ENCODE data around the gene FAM210A. TPM values are rescaled to one million over a fixed set of nuclear protein-coding genes. Genes with fewer than 3 reads are reported as not detected.

FAM210A gene
- total RNA-seq, 1 experiment from 2014 or later, result 17.1 TPM

DNA sequence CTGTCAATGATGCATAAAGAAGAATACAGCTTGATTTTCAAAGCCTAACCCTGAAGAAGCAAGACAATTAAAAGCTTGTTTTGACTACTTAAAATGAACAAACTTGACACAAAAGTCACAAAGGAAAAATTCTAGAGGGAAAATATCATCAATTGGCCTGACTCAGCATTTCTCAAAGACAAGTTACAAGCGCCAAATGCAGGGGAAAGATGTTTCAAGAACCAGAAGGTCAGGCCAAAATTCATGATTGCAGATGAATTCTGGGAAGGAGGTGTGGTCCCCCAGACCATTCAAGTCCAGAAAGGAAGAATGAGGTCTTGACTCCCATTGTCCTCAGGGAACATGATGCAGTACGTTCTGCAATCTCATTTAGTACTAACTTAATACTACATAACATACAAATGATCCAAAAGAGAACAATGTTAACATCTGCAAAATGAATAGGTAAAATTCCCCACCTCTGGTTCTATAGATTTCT is 64.5 kb downstream of the FAM210A start:
- no peak overlapping the region for H3K27ac Mint-ChIP-seq (ENCODE audit: unreplicated experiment)
- no peaks in the 10 kb centered on the region for H3K4me1 Mint-ChIP-seq (ENCODE audit: low read depth, unreplicated experiment)
- TF ChIP-seq, protein P1, sequence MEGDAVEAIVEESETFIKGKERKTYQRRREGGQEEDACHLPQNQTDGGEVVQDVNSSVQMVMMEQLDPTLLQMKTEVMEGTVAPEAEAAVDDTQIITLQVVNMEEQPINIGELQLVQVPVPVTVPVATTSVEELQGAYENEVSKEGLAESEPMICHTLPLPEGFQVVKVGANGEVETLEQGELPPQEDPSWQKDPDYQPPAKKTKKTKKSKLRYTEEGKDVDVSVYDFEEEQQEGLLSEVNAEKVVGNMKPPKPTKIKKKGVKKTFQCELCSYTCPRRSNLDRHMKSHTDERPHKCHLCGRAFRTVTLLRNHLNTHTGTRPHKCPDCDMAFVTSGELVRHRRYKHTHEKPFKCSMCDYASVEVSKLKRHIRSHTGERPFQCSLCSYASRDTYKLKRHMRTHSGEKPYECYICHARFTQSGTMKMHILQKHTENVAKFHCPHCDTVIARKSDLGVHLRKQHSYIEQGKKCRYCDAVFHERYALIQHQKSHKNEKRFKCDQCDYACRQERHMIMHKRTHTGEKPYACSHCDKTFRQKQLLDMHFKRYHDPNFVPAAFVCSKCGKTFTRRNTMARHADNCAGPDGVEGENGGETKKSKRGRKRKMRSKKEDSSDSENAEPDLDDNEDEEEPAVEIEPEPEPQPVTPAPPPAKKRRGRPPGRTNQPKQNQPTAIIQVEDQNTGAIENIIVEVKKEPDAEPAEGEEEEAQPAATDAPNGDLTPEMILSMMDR (IDR thresholded peaks at IDR 0.05; ENCODE audit: insufficient read depth in 1 of 2, low read depth in 1 of 2, low read length in 1 of 2, severe bottlenecking in 1 of 2, unreplicated experiment in 1 of 2), result no peak
- Histone ChIP-seq H3K4me1 (no peaks in the 10 kb centered on the region), H3K27me3 (replicated peaks; ENCODE audit: control insufficient read depth, insufficient read depth, low read length) (no peaks in the 10 kb centered on the region), H3K9me3 (no peaks in the 10 kb centered on the region), H3K36me3 (ENCODE audit: control insufficient read depth, insufficient read depth, low read length) (no peaks in the 10 kb centered on the region), H3K4me3 (ENCODE audit: low read depth, low read length) (no peak overlapping the region)
- BruUV-seq (replicated peaks), result no TSS peak
- H3K36me3 Mint-ChIP-seq (ENCODE audit: insufficient read depth, unreplicated experiment), result no peaks in the 10 kb centered on the region
- H3K27me3 Mint-ChIP-seq (ENCODE audit: insufficient read depth, unreplicated experiment), result no peaks in the 10 kb centered on the region
- H3K9me3 Mint-ChIP-seq (ENCODE audit: unreplicated experiment), result no peaks in the 10 kb centered on the region
- DNase-seq, result no peak
- intact Hi-C loops (cut with micrococcal nuclease; ENCODE audit: unreplicated experiment), result no loop called here
- H3K4me3 Mint-ChIP-seq (ENCODE audit: unreplicated experiment), result no peak overlapping the region
- POLR2A ChIA-PET, result no interaction called here
- CTCF ChIA-PET, result no interaction called here

DNA sequence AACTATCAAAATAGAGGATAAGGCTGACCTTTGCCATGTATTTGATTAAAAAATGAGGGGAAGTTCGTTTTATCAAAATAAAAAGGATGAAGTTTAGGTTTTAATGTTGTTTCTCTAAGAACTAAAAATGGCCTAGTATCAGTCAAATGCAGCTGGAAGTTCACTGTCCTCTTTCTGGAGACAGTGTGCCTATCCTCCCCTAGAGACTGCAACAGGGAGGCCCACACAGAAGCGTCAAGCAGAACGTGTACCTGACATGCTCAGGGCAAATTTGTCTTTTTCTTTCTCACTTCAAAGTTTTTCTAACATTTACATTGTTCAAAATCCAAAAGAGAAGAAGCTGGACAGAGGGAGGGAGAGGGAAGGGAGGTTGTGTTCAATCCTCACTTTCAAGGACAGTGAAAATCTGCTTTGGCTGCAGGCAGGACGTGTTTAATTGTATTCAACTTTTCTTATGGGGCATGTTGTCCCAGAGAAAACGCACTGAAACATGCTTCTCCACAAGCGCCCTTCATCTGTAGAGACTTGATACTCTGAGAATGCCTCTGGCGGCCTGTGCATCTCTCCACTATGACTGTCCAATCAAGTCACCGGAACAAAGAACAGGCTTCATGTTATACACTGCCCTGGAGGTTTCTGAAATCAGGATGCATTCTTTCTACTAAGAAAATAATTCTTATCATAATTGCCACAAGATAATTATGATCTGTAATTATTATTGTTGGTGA is 65.1 kb downstream of the FAM210A start:
- no peak overlapping the region for H3K27ac Mint-ChIP-seq (ENCODE audit: unreplicated experiment)
- no TSS peak for BruUV-seq (replicated peaks)
- Histone ChIP-seq H3K36me3 (ENCODE audit: control insufficient read depth, insufficient read depth, low read length) (no peaks in the 10 kb centered on the region), H3K27me3 (replicated peaks; ENCODE audit: control insufficient read depth, insufficient read depth, low read length) (no peaks in the 10 kb centered on the region), H3K9me3 (no peaks in the 10 kb centered on the region), H3K4me3 (ENCODE audit: low read depth, low read length) (no peak overlapping the region), H3K4me1 (no peaks in the 10 kb centered on the region)
- intact Hi-C loops (cut with micrococcal nuclease; ENCODE audit: unreplicated experiment), result no loop called here
- H3K4me1 Mint-ChIP-seq (ENCODE audit: low read depth, unreplicated experiment), result no peaks in the 10 kb centered on the region
- ChIA-PET POLR2A (no interaction called here), CTCF (no interaction called here)
- DNase-seq, result no peak
- no peaks in the 10 kb centered on the region for H3K27me3 Mint-ChIP-seq (ENCODE audit: insufficient read depth, unreplicated experiment)
- no peaks in the 10 kb centered on the region for H3K36me3 Mint-ChIP-seq (ENCODE audit: insufficient read depth, unreplicated experiment)
- H3K4me3 Mint-ChIP-seq (ENCODE audit: unreplicated experiment), result no peak overlapping the region
- no peaks in the 10 kb centered on the region for H3K9me3 Mint-ChIP-seq (ENCODE audit: unreplicated experiment)
- TF ChIP-seq, protein P1 (IDR thresholded peaks at IDR 0.05; ENCODE audit: insufficient read depth in 1 of 2, low read depth in 1 of 2, low read length in 1 of 2, severe bottlenecking in 1 of 2, unreplicated experiment in 1 of 2), result no peak

DNA sequence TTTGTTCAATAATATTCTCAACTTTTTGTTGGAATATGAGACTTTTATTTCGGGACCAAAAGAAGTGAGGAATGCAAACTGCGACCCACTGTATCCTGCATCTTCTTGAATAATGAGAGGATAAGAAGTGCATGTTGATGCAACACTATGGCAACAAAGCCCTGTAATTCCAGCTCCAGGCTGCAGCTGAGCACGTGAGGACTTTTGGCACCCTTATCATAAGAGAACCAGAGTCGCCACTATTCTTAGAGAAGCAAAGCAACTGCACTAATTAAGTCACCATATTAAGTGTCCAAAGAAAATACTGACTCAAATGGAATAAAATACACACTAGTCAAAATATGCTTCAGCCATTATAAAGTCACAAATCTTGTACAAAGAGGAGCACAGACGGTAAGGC is 65.8 kb downstream of the FAM210A start:
- CTCF ChIA-PET, result no interaction called here
- H3K27me3 Mint-ChIP-seq (ENCODE audit: insufficient read depth, unreplicated experiment), result no peaks in the 10 kb centered on the region
- H3K4me3 Mint-ChIP-seq (ENCODE audit: unreplicated experiment), result no peak overlapping the region
- intact Hi-C loops (cut with micrococcal nuclease; ENCODE audit: unreplicated experiment), result no loop called here
- DNase-seq, result no peak
- no peaks in the 10 kb centered on the region for H3K4me1 Mint-ChIP-seq (ENCODE audit: low read depth, unreplicated experiment)
- H3K36me3 Mint-ChIP-seq (ENCODE audit: insufficient read depth, unreplicated experiment), result no peaks in the 10 kb centered on the region
- H3K4me1 ChIP-seq, result no peaks in the 10 kb centered on the region
- no peaks in the 10 kb centered on the region for H3K36me3 ChIP-seq (ENCODE audit: control insufficient read depth, insufficient read depth, low read length)
- BruUV-seq (replicated peaks), result no TSS peak
- POLR2A ChIA-PET, result no interaction called here
- TF ChIP-seq, protein P1 (IDR thresholded peaks at IDR 0.05; ENCODE audit: insufficient read depth in 1 of 2, low read depth in 1 of 2, low read length in 1 of 2, severe bottlenecking in 1 of 2, unreplicated experiment in 1 of 2), result no peak
- no peaks in the 10 kb centered on the region for H3K9me3 Mint-ChIP-seq (ENCODE audit: unreplicated experiment)
- no peaks in the 10 kb centered on the region for H3K9me3 ChIP-seq
- H3K27ac Mint-ChIP-seq (ENCODE audit: unreplicated experiment), result no peak overlapping the region
- H3K27me3 ChIP-seq (replicated peaks; ENCODE audit: control insufficient read depth, insufficient read depth, low read length), result no peaks in the 10 kb centered on the region
- no peak overlapping the region for H3K4me3 ChIP-seq (ENCODE audit: low read depth, low read length)

Measured in Caco-2 (cell line).